Stimulated activated CD8-positive, alpha-beta memory T cell treated with anti-CD3 and anti-CD28 coated beads, Interleukin-15, amount 100 ng/mL, for 4 hours (primary cell): ENCODE results near the gene STX16.

Source experiments
- DNase-seq, 2 donors: peaks; one replicate each; pipeline ENCODE4 v3.0.0-alpha.2; 2020; ENCODE audit warnings: low read depth in 2 of 2

The STX16 gene

DNA sequence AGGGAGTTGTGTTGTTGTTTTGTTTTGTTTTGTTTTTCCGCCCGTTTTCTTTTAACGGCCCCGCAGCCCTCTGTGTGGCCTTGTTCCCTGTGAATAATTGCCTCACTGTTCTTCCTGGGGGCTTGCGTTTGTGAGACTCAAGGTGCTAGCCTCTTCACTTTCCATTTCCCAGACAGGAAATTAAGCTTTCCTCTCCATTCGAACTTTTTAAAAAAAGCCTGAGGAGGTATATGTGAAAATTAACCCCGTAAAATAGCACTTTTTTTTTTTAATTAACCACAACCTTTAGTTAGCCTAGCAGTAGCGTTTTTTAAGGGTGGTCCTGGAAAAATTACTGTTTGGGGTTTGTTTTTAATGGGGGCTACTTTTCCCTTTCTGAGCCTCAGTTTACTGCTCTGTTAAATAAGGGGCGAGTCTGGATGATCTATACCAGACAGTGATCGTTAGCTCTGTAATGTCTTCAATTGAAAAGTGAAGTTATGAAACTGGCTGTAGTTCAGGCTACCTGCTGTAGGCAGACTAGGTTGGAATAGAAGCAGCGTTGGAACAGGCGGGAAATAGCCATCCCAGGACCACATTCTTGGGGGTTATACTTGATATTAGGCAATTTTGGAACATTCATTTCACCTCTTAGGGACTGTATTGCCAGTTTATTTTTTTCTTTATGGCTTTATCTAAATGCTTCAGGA lies 1.7 kb downstream of the STX16 start:
- no peak for DNase-seq

DNA sequence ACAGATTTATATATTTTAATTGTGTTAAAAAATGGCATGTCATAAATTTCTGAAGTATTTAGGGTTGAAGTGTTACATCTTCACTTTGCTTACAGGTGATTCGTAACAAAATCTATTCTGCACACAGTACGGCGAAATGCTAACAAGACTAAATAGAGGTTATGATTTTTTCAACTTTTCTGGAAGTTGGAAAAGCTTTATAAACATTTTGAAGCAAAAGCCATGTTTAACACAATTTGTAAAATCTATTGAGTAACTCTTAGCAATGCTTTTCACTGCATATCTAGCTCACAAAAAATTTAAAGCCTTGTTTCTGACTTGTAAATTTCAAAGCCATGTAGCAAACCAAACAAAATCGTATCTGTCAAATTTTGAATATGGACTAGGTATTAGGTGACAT lies 3.3 kb downstream of the STX16 start:
- DNase-seq: no peak

DNA sequence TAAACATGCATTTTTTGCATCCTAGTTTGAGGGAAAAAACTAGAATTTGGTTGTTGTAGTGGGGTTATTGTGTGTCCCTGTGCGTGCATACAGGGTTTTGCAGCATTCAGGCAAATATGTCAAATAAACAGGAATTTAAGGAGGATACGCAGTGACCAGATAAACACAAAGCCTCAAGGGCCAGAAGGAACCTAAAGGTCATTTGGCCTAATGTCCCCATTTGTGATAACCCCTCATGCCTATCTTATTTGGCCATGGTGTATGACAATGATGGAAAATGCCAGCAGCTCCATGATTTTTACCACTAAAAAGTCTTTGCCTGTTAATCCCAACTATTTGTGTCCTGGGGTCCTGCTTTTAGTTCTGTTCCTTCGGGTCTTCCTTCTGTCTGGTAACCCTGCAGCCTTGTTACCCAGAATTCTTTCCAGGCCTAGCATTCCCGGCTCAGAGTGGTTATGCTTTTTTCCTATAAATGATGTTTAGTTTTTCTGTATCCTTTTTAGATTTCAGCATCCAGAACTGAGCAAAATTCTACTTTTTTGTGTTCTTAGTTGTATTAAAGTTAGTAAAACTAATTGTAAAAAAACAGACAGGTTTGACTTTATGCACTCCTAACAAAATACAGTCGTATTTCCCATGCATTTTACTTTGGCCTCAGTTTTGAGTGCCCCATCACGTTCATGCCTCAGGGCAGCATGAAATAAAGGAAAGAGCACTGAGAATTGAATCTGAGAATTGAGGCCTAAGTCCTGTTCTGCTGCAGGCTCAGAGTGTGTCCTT lies 4.4 kb downstream of the STX16 start:
- DNase-seq: no peak

DNA sequence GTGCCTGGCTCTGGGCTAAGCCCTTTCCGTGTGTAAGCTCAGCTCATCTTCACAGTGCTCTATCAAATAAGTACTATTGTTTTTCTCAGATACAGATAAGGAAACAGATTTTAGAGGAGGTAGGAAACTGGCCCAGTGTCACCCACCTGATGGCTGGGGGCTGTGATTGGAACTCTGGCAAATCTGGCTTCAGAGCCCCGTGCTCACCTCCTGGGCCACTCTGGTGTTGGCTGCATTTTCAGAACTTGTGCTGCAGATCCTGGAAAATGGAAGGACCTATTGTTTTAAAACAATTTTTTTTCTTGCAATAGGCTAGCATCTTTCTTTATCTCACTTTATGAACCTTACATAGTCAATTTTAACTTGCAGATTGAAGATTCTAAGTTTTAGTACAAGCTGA lies 5.7 kb downstream of the STX16 start:
- no peak for DNase-seq

DNA sequence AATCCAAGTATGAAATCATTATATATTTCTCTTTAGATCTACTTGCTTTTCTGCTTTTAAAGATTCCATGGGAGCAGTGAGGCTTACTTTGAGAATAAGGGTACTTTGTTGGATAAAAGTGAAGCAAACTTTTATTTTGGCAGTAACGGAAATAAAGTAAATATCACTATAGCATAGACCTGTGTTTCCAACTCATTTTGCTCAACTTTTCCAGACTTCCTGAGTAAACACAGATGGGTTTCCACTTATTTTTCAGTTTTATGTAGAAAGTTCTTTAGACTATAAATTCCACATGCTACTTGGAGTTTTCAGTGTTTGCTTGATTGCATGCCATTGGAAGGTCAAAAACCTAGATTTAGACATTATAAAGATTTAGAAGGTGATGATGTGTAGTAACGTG lies 6.2 kb downstream of the STX16 start:
- DNase-seq: no peak

DNA sequence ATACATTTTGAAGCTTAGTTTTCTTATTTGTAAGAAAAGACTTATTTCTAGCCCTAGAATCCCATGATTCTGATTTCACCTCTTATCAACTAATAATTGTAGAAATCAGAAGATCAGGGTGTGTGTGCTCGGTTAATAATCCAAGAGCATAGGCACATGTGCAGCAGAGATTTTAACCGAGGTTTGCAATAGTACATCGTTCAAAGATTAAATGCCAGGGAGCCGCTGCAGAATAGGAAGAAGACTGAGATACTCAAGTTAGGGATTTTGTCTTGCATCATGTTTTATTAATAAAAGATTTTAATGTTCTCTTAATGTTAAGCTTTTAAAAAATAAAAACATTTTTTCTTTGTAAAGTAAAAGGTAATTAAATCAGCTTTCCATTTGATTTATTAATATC lies 6.9 kb downstream of the STX16 start:
- DNase-seq: no peak

DNA sequence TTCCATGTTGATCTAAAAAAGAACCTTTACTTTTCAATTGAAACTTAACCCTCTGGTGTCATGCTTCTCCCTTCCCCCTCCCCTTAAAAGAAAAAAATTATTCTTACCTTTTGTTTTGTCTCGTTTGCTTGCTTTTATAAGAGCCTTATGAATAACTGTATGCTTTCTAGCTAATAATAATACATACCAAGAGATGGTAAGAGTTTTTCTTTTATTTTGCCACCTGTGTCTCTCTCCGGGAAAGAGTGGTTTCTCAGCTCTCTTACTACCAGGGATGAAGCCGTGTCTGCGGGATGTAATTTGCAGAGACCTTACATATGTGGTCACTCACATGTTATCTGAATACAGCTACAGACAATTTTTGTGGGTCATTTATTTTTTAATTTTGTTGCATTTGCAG lies 7.7 kb downstream of the STX16 start:
- DNase-seq: no peak

DNA sequence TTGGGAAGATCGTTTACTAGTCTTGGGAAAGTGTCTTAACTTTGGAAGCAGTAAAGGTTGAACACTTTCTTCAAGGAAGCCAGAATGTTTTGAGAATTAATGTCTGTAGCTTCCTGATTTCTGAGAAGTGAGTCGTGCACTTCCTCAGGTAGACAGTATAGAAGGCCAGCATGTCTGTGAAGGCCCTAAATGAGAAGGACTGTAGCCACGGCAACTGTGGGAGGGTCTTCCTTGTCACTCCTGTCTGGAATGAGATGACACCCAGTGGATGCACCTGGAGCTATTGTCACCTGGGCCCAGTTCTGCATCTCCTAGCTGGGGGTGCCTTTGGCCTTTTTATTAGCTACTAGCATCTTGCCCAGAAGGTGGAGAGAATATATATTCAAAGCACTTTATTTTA lies 8.8 kb downstream of the STX16 start:
- no peak for DNase-seq

DNA sequence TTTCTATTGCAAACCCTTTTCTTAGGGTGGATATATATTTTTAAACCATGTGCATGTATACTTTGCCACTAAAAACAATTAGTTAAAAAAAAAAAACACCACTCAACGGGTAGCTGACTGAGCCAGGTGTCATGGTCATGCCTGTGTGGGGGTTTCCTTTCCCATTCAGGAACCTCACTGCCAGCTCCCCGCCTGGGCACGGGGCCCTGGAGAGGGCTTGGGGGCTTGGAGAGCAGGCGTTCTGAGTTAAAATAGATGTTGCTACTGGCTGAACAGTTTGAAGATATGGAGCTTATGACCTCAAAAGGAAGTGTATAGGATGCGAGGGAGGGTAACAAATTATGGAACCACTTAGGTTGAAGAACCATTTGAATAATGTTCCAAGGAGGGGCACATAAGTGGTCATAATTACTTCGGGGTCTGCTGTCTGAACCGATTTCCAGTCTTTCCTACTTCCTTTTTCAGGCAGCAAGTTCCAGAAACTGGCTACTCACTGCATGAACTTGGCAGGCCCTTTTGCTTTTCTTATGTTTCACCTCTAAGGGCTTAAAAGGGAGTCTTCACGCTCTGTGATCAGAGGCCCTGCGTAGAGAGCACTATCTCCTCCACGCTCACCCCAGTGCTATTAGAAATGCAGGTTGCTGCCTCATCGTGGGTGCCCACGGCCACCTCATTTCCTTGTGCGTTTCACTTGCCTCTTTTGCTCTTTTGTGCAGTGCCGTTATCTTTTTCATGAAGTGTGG lies 9.9 kb downstream of the STX16 start:
- DNase-seq: no peak

DNA sequence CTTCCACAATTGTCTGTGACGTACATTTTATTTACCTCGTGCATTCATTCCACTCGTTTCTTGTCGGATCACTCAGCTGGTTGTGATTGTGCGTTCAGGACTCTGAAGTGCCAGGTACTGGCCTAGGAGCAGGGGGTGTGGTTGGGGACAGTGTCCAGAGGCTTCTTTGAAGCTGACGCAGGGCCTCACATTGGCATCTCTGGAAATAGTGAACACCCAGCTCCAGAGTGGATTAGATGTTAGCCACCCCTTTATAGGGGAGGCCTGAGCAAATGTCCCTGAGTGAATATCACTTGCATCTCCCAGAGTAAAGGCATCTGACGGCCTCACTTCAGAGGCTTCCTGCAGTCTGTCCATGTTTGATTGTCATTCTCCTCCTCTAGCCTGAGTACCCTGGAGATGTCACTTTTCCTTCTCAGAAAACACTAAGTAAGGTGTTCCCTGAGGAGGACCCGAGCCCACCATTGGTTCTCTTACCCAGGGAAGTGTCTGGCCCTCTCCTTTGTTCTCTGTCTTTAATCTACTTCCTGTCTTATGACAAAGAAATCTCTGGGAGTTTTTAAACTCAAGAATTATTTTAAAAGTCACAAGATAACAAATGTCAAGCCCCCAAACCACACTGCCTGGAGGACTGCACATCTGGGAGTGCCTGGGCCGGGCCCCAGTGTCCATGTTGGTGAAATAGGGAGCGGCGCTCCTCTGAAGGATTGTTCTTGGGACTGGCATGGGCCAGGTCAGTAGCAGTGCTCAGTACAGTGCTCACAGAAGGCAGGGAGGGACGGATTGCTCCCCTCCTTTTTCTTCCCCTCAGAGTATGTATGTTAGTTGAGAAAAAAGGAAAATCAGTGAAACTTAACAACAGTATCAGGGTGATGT lies 10.8 kb downstream of the STX16 start:
- no peak for DNase-seq

DNA sequence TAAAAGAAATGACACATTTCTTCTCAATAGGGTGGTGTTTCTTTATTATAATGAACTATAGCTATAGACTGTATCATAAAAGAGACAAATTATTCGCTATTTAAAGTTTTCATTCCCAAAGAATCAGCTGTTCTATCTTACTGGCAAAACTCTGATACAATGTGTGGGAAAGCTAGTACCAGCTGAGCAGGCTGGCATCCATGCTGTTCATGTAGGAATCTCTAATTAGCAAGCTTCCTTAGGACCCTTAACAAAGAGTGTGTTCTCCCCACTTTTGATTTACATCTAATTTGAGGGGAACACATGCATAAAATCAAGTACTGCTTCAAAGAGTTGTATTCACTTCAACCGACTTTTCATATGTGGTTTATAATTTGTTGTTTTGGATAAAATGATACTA lies 13.2 kb downstream of the STX16 start:
- no peak for DNase-seq

DNA sequence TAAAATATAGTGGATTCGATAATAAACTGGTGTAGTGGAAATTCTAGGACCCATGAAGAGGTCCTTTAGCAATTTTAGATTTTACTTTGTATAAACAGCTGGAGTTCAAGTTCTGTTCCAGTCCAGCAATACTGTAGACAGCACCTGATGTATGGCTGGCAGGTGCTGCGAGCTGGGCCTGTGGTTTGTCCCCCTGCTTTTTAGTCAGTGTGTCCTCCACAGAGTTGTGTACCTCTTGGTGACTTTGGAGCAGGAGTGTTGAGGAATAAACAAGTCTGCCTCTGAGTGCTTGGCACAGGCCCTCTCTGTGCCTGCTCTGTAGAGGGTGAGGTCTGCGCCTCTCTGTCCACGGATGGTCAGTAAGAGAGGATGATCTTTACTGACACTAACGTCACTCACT lies 13.8 kb downstream of the STX16 start:
- no peak for DNase-seq

DNA sequence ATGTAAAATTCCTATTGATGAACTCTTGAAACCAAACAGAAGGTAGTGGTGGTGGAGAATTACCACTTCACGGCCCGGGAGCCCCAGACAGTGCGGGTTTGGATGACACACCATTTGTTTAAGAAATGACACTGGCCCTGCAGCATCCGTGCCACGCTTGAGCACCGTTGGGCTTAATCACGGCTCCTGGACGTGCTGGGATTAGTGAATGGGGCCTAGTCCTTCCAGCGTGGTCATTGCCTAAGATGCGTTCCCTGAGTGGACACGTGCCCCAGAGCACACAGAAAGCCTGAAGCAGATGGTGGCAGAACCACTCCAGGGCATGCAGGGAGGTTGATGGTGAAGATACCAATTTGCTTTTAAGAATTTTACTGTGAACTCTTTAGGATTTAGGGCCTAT lies 14.5 kb downstream of the STX16 start:
- DNase-seq: no peak

DNA sequence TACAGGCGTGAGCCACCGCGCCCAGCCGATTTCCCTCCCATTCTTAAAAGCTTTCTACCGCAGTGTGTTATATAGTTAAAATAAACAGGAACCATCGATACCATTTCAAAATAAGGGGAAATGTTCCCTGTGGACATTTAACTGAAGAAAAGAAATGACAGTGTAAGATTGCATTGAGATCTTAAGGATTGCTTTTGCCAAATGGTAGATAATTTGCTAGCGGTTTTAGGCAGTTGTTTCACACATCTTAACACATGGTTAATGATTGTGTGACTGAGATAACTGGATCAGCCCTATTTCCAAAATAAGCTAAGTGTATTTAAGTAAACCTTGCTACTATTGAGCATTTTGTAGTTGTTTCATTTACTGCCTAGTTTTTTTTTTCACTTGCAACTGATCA lies 15.6 kb downstream of the STX16 start:
- DNase-seq: no peak

DNA sequence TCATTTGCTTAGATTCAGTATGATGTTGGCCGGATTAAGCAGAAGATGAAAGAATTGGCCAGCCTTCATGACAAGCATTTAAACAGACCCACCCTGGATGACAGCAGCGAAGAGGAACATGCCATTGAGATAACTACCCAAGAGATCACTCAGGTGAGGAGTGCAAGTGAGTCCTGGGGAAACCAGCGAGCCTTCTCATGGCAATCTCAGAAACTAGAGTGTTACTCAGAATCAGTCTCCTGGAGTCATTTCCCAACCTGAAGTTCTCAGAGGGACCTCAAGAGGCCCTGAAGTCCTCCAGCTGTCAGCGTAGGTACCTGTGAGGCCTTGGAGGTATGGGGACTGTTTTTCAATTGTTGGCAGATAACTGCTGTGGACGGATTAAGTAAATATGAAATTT lies 16.9 kb downstream of the STX16 start:
- DNase-seq: no peak

DNA sequence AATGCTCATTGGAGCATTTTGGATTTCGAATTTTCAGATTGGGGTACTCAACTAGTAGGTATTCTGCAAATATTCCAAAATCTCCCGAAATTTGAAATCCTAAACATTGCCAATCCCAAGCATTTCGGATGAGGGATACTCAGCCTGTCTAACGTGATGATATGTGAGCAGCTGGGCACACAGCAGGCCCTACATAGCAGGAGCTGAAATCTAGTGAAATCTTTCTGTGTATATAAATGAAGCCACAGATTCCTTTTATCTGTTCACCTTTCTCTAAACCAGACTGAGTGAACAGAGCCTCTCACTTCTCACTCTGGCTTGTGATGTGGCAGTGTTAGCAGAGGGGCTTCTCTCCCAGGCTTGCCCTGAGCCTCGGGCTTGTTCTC lies 17.8 kb downstream of the STX16 start:
- DNase-seq: no peak

DNA sequence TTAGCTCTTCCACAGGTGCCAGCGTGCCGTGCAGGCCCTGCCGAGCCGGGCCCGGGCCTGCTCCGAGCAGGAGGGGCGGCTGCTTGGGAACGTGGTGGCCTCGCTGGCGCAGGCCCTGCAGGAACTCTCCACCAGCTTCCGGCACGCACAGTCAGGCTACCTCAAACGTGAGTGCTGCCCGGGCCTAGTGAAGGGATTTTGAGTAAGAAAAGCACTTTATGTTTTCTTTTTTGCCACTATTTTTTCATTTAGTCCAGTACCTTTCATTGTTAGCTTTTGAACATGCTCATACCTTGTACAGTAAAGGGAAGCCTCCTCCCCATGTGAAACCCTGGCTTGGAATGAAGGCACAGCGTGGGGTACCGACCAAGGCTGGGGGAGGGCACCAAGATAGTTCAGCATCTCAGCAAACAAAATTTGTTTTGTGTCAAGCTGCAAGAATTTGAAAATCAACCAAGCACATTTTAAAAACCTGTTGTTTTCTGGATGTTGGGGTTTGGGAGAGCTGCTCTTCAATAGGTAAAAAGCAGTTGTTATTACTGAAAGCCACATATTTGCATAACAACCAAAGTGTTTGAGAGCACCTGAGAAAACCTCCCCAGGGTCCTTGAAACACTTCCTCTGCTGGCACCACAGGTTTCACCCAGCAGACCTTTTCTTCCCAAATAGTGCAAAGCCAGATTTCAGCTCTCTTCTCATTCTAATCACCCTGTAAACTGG lies 18.4 kb downstream of the STX16 start:
- no peak for DNase-seq

DNA sequence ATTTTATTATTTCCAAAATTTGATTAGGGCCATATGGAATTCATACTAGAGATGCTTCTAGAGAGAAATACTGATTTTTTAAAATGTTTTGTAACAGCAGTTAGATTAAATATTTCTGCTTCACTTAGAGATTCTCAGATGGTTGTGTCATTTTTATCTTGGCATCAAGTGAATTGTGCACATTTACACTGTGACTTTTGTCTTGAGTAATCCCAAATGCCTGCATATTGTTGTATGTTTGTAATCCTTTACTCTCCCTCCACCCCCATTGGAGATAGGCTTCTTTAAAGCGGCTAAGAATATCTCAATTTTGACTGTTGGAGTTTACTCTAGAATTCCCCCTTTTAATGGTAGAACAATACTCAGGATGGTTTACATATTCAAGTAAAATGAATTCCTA lies 19.0 kb downstream of the STX16 start:
- DNase-seq: no peak

DNA sequence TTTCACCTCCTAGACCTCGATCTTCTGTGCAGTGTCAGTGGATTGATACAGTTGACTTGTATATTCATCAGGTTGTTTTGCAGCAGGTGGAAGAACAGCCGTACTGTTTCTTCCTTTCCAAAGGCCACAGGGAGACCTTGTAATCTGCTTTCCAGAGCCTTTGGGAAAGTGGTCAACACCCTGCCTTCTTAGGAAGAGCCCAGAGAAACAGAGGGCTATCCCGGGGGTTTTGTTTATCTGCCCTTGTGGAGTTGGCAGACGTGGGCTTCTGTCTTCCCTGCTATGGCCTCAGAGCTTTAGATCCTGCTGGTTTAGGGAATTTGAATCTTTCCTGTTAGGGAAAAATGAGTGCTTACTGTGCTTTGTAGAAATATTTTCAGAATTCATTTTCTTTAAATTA lies 19.6 kb downstream of the STX16 start:
- no peak for DNase-seq

DNA sequence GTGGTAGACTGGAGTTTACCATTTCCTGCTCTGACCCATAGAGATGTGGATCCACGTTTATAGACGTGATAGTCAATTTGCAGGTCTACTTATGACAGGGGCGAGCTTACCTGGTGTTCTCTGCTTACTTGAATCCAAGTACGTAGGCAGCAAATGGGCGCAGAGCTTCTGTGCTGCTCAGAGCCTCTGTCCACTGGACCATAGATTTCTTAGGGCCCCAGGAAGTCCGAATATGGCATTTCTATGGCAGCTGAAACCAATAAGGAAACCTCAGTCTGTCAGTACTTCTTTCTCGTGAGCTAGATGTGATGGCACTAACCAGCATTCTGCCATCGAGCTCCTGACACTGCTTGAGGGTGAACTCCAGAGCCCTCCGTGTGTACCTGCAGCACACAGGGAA lies 22.0 kb downstream of the STX16 start:
- no peak for DNase-seq

DNA sequence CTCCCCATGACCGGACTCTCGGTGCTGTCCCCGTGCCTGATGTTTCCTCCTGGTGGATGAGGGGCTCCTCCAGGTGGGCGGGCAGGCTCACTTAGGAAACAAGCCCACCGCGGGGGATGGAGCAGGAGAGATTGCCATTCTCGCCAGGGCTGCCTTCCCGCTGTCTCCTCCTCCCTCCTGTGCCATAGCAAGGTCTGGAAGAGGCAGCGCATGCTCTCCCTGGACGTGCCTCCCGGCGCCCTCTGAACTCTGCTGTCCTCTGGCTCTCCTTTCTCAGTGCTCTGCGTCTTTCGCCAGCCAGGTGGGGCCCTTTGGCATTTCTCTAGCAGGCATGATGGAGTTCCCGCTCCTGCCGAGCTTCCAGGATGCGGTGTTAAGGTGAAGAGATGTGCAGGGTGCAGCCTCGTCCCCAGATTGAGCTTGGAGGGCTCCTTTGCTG lies 24.1 kb downstream of the STX16 start:
- no peak for DNase-seq
